Neural cell (in vitro differentiated cells): ENCODE measurements around the gene SPDYE16. TPM values are rescaled to one million over a fixed set of nuclear protein-coding genes. Genes with fewer than 3 reads are reported as not detected.
"Not testable (repeated sequence)": the region's sequence is repeated elsewhere in the genome, so short reads cannot be mapped to it uniquely, and the experiment has no call there.

Experiments used
- H2AFZ ChIP-seq: fragments of 200-600, 300-800 bp; sonication (generic), shearing (Covaris generic); 2 replicates; pipeline ENCODE4 v1.6.0; 2014; ENCODE audit warnings: low read depth, mild to moderate bottlenecking, antibody characterized with exemption, low read length, moderate library complexity
- H3F3A ChIP-seq: fragments of 200-600 bp; shearing (Covaris generic); 2 replicates; pipeline ENCODE4 v1.6.1; 2016; ENCODE audit warnings: mild to moderate bottlenecking, moderate library complexity, mixed read lengths, antibody characterized with exemption, low read length; ENCODE audit not compliant: insufficient read depth, poor library complexity, severe bottlenecking
- H3K27ac ChIP-seq: fragments of 200-600, 300-800 bp; sonication (generic), shearing (Covaris generic); 2 replicates; pipeline ENCODE4 v1.5.1; 2014; ENCODE audit warnings: mild to moderate bottlenecking, low read length, moderate library complexity
- H3K27me3 ChIP-seq: fragments of 300-800, 200-600 bp; sonication (generic), shearing (Covaris generic); 2 replicates; pipeline ENCODE4 v1.6.0; 2014; ENCODE audit warnings: mild to moderate bottlenecking, low read depth, low read length, moderate library complexity; ENCODE audit not compliant: insufficient read depth
- H3K36me3 ChIP-seq: fragments of 300-800, 200-600 bp; sonication (generic), shearing (Covaris generic); 2 replicates; pipeline ENCODE4 v1.5.1; 2014; ENCODE audit warnings: mild to moderate bottlenecking, antibody characterized with exemption, low read length, moderate library complexity; ENCODE audit not compliant: insufficient read depth
- H3K4me2 ChIP-seq: fragments of 300-800, 200-600 bp; sonication (generic), shearing (Covaris generic); 2 replicates; pipeline ENCODE4 v1.6.0; 2014; ENCODE audit warnings: mild to moderate bottlenecking, low read length
- H3K4me3 ChIP-seq: fragments of 300-800, 200-600 bp; sonication (generic), shearing (Covaris generic); 2 replicates; pipeline ENCODE4 v1.5.1; 2014; ENCODE audit warnings: mild to moderate bottlenecking, low read length, moderate library complexity
- H3K79me2 ChIP-seq: fragments of 200-600 bp; shearing (Covaris generic); replicated peaks from 2 replicates; pipeline ENCODE4 v1.6.0; 2014; ENCODE audit warnings: mild to moderate bottlenecking, low read length, moderate library complexity; ENCODE audit not compliant: insufficient read depth
- H3K9ac ChIP-seq: fragments of 300-800, 200-600 bp; sonication (generic), shearing (Covaris generic); 2 replicates; pipeline ENCODE4 v1.6.1; 2016; ENCODE audit warnings: mild to moderate bottlenecking, low read length, mixed read lengths
- H3K9me2 ChIP-seq: fragments of 200-600 bp; shearing (Covaris generic); 2 replicates; pipeline ENCODE4 v1.6.1; 2016; ENCODE audit warnings: mild to moderate bottlenecking, low read length, mixed read lengths; ENCODE audit not compliant: insufficient read depth
- H3K9me3 ChIP-seq: fragments of 200-600, 300-800 bp; sonication (generic), shearing (Covaris generic); 2 replicates; pipeline ENCODE4 v1.6.1; 2016; ENCODE audit warnings: mild to moderate bottlenecking, mixed run types, low read length, moderate library complexity, mixed read lengths
- H4K20me1 ChIP-seq: fragments of 200-600 bp; shearing (Covaris generic); 2 replicates; pipeline ENCODE4 v1.6.1; 2016; ENCODE audit warnings: mild to moderate bottlenecking, mixed run types; ENCODE audit not compliant: insufficient read depth
- EP300 ChIP-seq: fragments of 450-650 bp; conservative IDR thresholded peaks from 2 replicates; pipeline ENCODE4 v1.6.1; 2014; ENCODE audit warnings: antibody characterized with exemption, mild to moderate bottlenecking, moderate library complexity; ENCODE audit not compliant: poor library complexity, severe bottlenecking
- MXI1 ChIP-seq: fragments of 450-650 bp; conservative IDR thresholded peaks from 2 replicates; pipeline ENCODE4 v1.6.1; 2014; ENCODE audit warnings: antibody characterized with exemption, mild to moderate bottlenecking; ENCODE audit not compliant: poor library complexity, severe bottlenecking
- POLR2AphosphoS5 ChIP-seq: IDR thresholded peaks from 2 replicates; pipeline ENCODE4 v1.6.1; 2012
- SMC3 ChIP-seq: fragments of 450-650 bp; conservative IDR thresholded peaks from 2 replicates; pipeline ENCODE4 v1.6.1; 2014; ENCODE audit warnings: antibody characterized with exemption, mild to moderate bottlenecking, moderate library complexity; ENCODE audit not compliant: poor library complexity
- polyA plus RNA-seq: library from polyadenylated mRNA; depleted of rRNA; stranded (reverse); fragments of >200 nt; gene quantifications from 2 replicates; pipeline ENCODE4 v1.2.3, GENCODE V29; 2014
- TF ChIP-seq, protein P1 (sequence below): IDR thresholded peaks from 2 replicates; pipeline ENCODE4 v1.6.1; 2012; ENCODE audit warnings: borderline replicate concordance

The SPDYE16 gene
- polyA plus RNA-seq, 1 donor from 2014 or later = 0.81 TPM

GRCh38 chr7:76549025-76549854 lies 6.1 kb upstream of the SPDYE16 start:
- peak overlapping the region; percentile 66 for H3K27ac ChIP-seq
- H3K4me2 ChIP-seq, H3F3A ChIP-seq, H3K27me3 ChIP-seq, H4K20me1 ChIP-seq, H3K79me2 ChIP-seq, H3K36me3 ChIP-seq, H2AFZ ChIP-seq, H3K9me2 ChIP-seq, H3K9me3 ChIP-seq: not testable (repeated sequence)
- TF ChIP-seq, protein P1, sequence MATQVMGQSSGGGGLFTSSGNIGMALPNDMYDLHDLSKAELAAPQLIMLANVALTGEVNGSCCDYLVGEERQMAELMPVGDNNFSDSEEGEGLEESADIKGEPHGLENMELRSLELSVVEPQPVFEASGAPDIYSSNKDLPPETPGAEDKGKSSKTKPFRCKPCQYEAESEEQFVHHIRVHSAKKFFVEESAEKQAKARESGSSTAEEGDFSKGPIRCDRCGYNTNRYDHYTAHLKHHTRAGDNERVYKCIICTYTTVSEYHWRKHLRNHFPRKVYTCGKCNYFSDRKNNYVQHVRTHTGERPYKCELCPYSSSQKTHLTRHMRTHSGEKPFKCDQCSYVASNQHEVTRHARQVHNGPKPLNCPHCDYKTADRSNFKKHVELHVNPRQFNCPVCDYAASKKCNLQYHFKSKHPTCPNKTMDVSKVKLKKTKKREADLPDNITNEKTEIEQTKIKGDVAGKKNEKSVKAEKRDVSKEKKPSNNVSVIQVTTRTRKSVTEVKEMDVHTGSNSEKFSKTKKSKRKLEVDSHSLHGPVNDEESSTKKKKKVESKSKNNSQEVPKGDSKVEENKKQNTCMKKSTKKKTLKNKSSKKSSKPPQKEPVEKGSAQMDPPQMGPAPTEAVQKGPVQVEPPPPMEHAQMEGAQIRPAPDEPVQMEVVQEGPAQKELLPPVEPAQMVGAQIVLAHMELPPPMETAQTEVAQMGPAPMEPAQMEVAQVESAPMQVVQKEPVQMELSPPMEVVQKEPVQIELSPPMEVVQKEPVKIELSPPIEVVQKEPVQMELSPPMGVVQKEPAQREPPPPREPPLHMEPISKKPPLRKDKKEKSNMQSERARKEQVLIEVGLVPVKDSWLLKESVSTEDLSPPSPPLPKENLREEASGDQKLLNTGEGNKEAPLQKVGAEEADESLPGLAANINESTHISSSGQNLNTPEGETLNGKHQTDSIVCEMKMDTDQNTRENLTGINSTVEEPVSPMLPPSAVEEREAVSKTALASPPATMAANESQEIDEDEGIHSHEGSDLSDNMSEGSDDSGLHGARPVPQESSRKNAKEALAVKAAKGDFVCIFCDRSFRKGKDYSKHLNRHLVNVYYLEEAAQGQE = peak; percentile 53
- TF ChIP-seq POLR2AphosphoS5 (peak; percentile 86), MXI1 (peak; percentile 90), SMC3 (peak; percentile 40), EP300 (peak; percentile 13)
- peak overlapping the region; percentile 78 for H3K9ac ChIP-seq
- peak overlapping the region; percentile 72 for H3K4me3 ChIP-seq

DNA sequence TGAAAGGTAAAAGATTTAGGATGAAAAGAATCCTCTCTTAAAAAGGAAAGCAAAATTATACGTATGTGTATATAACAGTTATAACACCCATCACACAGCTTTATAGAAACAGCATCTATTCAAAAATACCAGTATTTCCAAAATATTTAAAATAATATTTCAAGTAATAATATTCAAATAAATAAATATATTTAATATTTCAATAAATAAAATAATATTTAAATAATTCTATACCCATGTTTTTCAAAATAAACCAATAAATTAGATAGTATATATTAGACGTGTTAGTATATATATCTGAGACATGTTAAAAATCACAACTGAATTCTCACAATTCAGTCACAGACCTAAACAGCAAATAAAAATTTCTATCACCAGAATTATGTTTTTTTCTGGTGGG lies 11.5 kb downstream of the SPDYE16 start:
- not testable (repeated sequence) for H3K4me2 ChIP-seq, H3K9me3 ChIP-seq, H3K9ac ChIP-seq, H3K4me3 ChIP-seq, H3K27ac ChIP-seq, H2AFZ ChIP-seq, H4K20me1 ChIP-seq, H3K36me3 ChIP-seq, H3K9me2 ChIP-seq, H3F3A ChIP-seq, H3K27me3 ChIP-seq, H3K79me2 ChIP-seq

DNA sequence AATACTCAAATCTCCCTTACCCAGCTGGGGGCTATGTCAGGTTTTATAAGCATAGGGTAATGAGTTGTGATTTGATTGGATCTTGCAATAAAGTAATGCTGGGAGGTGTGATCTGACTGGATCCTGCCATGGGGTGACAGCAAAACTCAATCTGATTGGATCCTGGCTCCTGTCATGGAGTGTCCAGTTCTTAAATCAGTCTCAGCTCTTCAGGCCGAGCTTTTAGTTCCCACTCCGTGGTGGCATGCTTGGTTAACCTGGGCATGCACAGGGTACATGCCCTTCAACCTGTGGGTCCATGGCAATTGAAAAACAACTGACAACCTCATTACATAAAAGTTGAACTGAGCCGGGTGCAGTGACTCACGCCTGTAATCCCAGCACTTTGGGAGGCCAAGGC lies 16.9 kb downstream of the SPDYE16 start:
- H3K4me3 ChIP-seq, H3K9ac ChIP-seq, H3K27ac ChIP-seq, H3K9me2 ChIP-seq, H3K27me3 ChIP-seq, H2AFZ ChIP-seq, H3K79me2 ChIP-seq, H3K36me3 ChIP-seq, H3K4me2 ChIP-seq, H3F3A ChIP-seq, H3K9me3 ChIP-seq, H4K20me1 ChIP-seq: not testable (repeated sequence)

GRCh38 chr7:76516932-76517331 lies 26.2 kb downstream of the SPDYE16 start:
- not testable (repeated sequence) for H3K9ac ChIP-seq, H3K4me3 ChIP-seq, H3K27ac ChIP-seq, H3F3A ChIP-seq, H2AFZ ChIP-seq, H3K36me3 ChIP-seq, H3K4me2 ChIP-seq, H3K9me3 ChIP-seq, H3K9me2 ChIP-seq, H3K27me3 ChIP-seq, H3K79me2 ChIP-seq, H4K20me1 ChIP-seq
